ENCODE results near the gene BCLAF1. TPM values are rescaled to one million over a fixed set of nuclear protein-coding genes. Genes with fewer than 3 reads are reported as not detected.

BCLAF1 gene
- total and polyA plus RNA-seq, 12 donors = 13.1 to 102 (median 92.2) TPM

GRCh38 chr6:136323431-136324112 is 33.9 kb upstream of the BCLAF1 start:
- Histone ChIP-seq H3K27ac (no peak overlapping the region), H3K27me3 (no peaks in the 10 kb centered on the region), H3K36me3 (no peaks in the 10 kb centered on the region), H3K9me3 (no peaks in the 10 kb centered on the region), H3K4me1 (peaks cover 0 to 16% (median 4%) of the 10 kb centered on the region in 9 donors), H3K4me3 (no peak overlapping the region)
- no peak for DNase-seq
- no peak for TF ChIP-seq CTCF (IDR thresholded peaks at IDR 0.05)
- peak in 4 of 8 donors; percentile 36 to 75 (median 54) for ATAC-seq
- WGBS, 2 donors = 85% methylated on average over 10 of the region's 10 CpGs
- intact Hi-C loops (cut with DNase I) = no loop called here

GRCh38 chr6:136319732-136320131 is 30.1 kb upstream of the BCLAF1 start:
- H3K4me1 ChIP-seq = peaks cover 0 to 5% (median 0%) of the 10 kb centered on the region in 9 donors
- no peak overlapping the region for H3K27ac ChIP-seq
- no peaks in the 10 kb centered on the region for H3K36me3 ChIP-seq
- intact Hi-C loops (cut with DNase I) = loop anchor here in 8 of 10 donors (5.0 to 10.0 kb wide), 6 partner anchors 782 to 867 kb away; no protein-coding TSS in a partner anchor
- no peak for TF ChIP-seq CTCF (IDR thresholded peaks at IDR 0.05)
- DNase-seq (no peak), ATAC-seq (no peak)
- no peaks in the 10 kb centered on the region for H3K9me3 ChIP-seq
- no peak overlapping the region for H3K4me3 ChIP-seq
- H3K27me3 ChIP-seq = no peaks in the 10 kb centered on the region

GRCh38 chr6:136318676-136319075 is 29.0 kb upstream of the BCLAF1 start:
- H3K4me1 ChIP-seq = no peaks in the 10 kb centered on the region
- peaks cover 0 to 1% (median 0%) of the 10 kb centered on the region in 7 donors for H3K27me3 ChIP-seq
- no peaks in the 10 kb centered on the region for H3K36me3 ChIP-seq
- H3K27ac ChIP-seq = no peak overlapping the region
- no peak overlapping the region for H3K4me3 ChIP-seq
- no peak for TF ChIP-seq CTCF (IDR thresholded peaks at IDR 0.05)
- 76 to 78% methylated on average over 4 of the region's 4 CpGs for WGBS, 2 donors
- ATAC-seq (no peak), DNase-seq (no peak)
- intact Hi-C loops (cut with DNase I) = loop anchor here in 8 of 10 donors (5.0 to 10.0 kb wide), 6 partner anchors 781 to 866 kb away; no protein-coding TSS in a partner anchor
- H3K9me3 ChIP-seq = no peaks in the 10 kb centered on the region

GRCh38 chr6:136317971-136318370 is 28.3 kb upstream of the BCLAF1 start:
- DNase-seq = no peak
- Histone ChIP-seq H3K27ac (no peak overlapping the region), H3K36me3 (no peaks in the 10 kb centered on the region), H3K4me1 (no peaks in the 10 kb centered on the region), H3K4me3 (no peak overlapping the region), H3K27me3 (peaks cover 0 to 6% (median 0%) of the 10 kb centered on the region in 7 donors), H3K9me3 (no peaks in the 10 kb centered on the region)
- intact Hi-C loops (cut with DNase I) = loop anchor here in 9 of 10 donors (2.0 to 10.0 kb wide), 8 partner anchors 781 to 866 kb away; no protein-coding TSS in a partner anchor
- no peak for TF ChIP-seq CTCF (IDR thresholded peaks at IDR 0.05)
- WGBS, 2 donors = 71 to 74% methylated on average over 6 of the region's 6 CpGs
- ATAC-seq = no peak
